ENCODE data around the gene ADCY1.
"Not testable (repeated sequence)": the region's sequence is repeated elsewhere in the genome, so short reads cannot be mapped to it uniquely, and the experiment has no call there.

The ADCY1 gene

DNA sequence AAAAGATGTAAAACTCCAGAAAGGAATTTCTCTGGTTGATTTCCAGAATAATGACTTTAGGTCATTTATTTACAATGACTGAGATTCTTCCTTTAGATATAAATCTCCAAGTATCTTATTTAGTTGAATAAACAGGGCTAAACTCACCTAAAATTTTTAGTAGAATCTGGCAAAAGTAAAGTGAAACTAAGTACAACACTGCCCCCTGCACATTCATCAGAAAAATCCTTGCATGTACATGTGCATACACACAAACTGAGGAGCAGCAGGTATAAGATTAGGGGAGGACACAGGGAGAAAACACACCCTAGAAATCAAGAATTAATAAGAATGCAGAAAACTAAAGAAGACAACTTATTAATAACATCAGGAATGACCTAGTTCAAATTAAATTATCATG, 174.8 kb downstream of the ADCY1 start:
- DNase-seq (ENCODE audit: low spot score); in situ Hi-C loops (cut with MboI; ENCODE audit: low sequenced_read_pairs, unreplicated experiment): not testable (repeated sequence)
- TF ChIP-seq CTCF (IDR thresholded peaks at IDR 0.05; ENCODE audit: borderline replicate concordance, control extremely low read depth, extremely low read depth, insufficient read depth, missing control alignments) = peak; percentile 3

DNA sequence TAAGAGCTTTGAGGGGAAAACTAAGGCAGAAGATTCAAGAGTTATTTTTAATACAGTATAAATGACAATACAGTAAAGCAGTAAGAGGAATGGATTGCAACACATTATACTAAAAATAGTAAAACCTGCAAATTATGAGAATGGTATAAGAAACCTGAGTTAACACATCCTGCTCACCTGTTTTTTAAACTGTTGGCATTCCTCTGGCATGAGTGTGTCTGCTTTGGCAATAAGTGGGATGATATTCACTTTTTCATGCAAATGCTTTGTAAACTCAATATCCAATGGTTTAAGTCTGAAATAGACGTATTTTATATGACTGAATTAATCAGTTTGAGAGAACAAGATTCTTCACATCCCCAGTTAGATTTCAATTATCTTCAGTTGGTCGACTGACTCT, 177.2 kb downstream of the ADCY1 start:
- in situ Hi-C loops (cut with MboI; ENCODE audit: low sequenced_read_pairs, unreplicated experiment); DNase-seq (ENCODE audit: low spot score): not testable (repeated sequence)

DNA sequence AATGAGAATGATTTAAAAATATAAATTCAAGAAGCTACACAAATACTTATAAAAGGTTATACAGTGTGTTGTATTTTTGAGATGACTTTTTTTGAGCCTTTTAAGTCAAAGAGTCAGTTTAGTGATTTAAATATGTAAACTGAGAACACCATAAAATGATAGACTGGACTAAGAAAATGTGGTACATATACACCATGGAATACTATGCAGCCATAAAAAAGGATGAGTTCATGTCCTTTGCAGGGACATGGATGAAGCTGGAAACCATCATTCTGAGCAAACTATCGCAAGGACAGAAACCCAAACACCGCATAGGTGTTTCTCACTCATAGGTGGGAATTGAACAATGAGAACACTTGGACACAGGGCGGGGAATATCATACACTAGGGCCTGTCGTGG, 182.2 kb downstream of the ADCY1 start:
- in situ Hi-C loops (cut with MboI; ENCODE audit: low sequenced_read_pairs, unreplicated experiment) = not testable (repeated sequence)

DNA sequence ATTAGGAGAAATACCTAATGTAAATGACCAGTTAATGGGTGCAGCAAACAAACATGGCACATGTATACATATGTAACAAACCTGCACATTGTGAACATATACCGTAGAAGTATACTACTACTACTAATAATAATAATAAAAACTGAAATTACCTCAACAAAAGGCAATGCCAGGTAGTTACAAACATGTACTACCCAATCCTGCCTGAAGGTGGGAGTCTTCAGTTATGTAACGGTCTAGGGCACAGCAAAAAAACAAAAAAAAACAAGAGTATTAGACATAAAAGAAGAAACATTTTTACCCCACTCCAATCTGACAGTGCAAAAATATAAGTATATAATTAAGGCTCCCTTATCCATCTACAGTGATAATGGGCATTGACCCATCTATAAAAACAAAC, 182.6 kb downstream of the ADCY1 start:
- in situ Hi-C loops (cut with MboI; ENCODE audit: low sequenced_read_pairs, unreplicated experiment) = not testable (repeated sequence)

More for the DNA sequence above, 182.2 kb downstream of the ADCY1 start:
- DNase-seq (ENCODE audit: low spot score) = not testable (repeated sequence)

GRCh38 chr7:45759464-45759863, 185.3 kb downstream of the ADCY1 start:
- in situ Hi-C loops (cut with MboI; ENCODE audit: low sequenced_read_pairs, unreplicated experiment); DNase-seq (ENCODE audit: low spot score): not testable (repeated sequence)

More for the DNA sequence above, 182.6 kb downstream of the ADCY1 start:
- not testable (repeated sequence) for DNase-seq (ENCODE audit: low spot score)

GRCh38 chr7:45761545-45762205, 187.5 kb downstream of the ADCY1 start:
- DNase-seq (ENCODE audit: low spot score); in situ Hi-C loops (cut with MboI; ENCODE audit: low sequenced_read_pairs, unreplicated experiment): not testable (repeated sequence)

GRCh38 chr7:45762225-45762994, 188.2 kb downstream of the ADCY1 start:
- in situ Hi-C loops (cut with MboI; ENCODE audit: low sequenced_read_pairs, unreplicated experiment); DNase-seq (ENCODE audit: low spot score): not testable (repeated sequence)

GRCh38 chr7:45768516-45769394, 194.6 kb downstream of the ADCY1 start:
- peak; percentile 92 for DNase-seq (ENCODE audit: low spot score)
- in situ Hi-C loops (cut with MboI; ENCODE audit: low sequenced_read_pairs, unreplicated experiment) = not testable (repeated sequence)

DNA sequence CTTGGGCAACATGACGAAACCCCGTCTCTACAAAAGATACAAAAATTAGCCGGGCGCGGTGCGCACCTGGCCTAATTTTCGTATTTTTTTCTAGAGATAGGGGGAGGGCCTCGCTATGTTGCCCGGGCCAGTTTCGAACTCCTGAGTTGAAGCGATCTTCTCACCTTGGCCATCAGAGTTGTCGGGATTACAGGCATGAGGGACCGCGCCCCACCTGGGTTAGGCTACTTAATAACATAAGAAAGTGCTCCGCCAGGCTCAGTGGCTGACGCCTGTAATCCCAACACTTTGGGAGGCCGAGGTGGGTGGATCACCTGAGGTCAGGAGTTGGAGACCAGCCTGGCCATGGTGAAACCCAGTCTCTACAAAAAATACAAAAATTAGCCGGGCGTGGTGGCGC, 195.5 kb downstream of the ADCY1 start:
- DNase-seq (ENCODE audit: low spot score); in situ Hi-C loops (cut with MboI; ENCODE audit: low sequenced_read_pairs, unreplicated experiment): not testable (repeated sequence)
